GM19025 (cell line): ENCODE results near the gene NCOA4.
"Not testable (repeated sequence)": the region's sequence is repeated elsewhere in the genome, so short reads cannot be mapped to it uniquely, and the experiment has no call there.

ENCODE experiments used
- ATAC-seq: cut with Tn5 transposase; IDR thresholded peaks from one replicate; pipeline ENCODE4 v1.9.1; 2021; ENCODE audit warnings: mild to moderate bottlenecking, low read depth, moderate library complexity; ENCODE audit not compliant: unreplicated experiment

The NCOA4 gene

DNA sequence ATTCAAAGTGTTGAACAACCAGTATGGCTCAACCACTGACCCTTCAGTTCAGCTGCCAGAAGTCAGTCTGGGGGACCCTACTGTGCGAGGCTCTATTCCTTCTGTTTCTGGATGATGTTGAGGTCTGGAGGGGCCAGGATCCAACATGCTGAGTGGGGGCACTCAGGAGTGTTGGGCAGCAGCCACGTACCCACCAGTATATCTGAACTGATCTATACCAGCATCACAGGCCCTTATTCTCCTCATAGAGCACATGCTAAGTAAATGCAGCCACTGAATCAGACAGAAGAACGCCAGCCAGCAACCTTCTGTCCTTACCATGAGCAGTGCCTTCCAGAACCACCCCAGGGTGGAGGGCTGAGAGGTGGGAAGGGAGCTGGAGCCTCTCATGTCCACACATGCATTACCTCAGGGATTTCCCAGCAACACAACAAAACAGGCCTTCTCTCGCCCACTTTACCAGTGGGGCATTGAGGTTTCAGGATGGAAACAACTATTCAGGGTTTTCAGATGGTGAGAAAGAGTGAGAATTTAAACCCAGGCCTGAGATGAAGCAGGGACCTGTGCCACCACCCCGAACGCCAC is 22.5 kb upstream of the NCOA4 start:
- no peak for ATAC-seq

GRCh38 chr10:46052057-46052790 is 21.8 kb upstream of the NCOA4 start:
- no peak for ATAC-seq

DNA sequence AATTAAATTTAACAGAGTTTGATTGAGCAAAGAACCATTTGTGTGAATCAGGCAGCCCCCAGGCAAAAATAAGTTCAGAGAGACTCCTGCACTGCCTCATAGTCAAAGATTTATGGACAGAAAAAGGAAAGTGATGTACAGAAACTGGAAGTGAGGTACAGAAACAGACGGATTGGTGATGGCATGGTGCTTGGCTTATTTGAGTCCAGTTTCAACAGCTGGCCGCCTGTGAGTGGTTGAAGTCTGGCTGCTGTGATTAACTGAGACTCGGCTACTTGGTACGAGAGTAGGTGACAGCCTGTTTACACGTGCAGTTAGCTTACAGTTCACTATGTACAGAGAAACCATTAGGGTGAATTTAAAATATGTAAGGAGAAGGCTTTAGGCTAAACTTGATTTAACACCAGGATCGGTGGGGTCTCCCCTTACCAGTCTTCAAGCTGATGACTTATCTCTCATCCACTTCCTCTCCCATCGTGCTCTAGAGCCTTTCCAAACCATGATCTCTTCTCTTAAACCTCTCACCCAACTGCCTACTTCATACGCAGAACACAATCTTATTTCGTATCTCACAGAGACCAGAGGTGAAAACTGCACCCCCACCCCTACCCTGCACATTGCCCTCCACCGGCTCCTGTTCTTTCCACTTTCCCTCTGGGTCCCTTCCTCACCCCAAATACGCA is 20.7 kb upstream of the NCOA4 start:
- no peak for ATAC-seq

- not testable (repeated sequence) for ATAC-seq
Measured at GRCh38 chr10:46049497-46049831, 19.0 kb upstream of the NCOA4 start.

DNA sequence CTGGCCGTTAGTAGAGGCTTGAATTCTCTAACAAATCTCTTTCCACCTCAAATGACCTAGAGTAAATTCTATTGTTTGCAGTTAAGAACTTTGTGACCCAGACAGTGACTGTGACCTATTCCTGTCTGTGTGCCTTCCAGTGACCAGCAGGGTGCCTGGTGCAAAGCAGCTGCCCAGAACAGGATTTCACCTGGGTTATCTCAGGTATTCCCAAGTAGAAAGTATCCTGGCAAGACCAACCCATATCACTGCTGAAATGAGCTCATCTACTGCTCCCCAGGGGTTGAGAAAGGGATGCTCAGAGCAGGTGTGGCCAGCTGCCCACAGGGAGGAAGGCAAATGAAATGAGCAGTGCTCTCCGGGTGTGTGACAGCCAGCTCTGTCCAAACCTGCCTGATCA is 17.7 kb upstream of the NCOA4 start:
- no peak for ATAC-seq

GRCh38 chr10:46046261-46046660 is 15.8 kb upstream of the NCOA4 start, which contains the start of gene MSMB:
TSS of gene MSMB (minus strand) at chr10:46046269. CDS start at chr10:46046237, 32 bp downstream.
- no peak for ATAC-seq

- no peak for ATAC-seq
Measured at GRCh38 chr10:46042527-46042926, 12.1 kb upstream of the NCOA4 start.

DNA sequence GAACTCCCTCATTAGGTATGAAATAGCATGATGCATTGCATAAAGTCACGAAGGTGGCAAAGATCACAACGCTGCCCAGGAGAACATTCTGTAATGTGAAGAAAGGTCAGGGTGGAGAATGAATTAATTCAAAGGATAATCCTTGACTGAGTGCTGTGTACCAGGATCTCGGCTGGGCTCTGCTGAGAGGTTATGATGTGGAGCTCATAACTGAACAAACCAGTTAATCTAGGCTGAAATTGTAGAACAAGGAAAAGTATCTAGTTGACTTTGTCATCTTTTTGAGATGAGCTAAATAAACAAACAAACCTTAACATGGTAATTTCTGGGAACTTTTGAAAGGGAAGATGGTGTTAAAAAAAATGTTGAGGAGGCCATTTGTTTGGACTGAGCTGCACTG is 9.6 kb upstream of the NCOA4 start:
- ATAC-seq: no peak

DNA sequence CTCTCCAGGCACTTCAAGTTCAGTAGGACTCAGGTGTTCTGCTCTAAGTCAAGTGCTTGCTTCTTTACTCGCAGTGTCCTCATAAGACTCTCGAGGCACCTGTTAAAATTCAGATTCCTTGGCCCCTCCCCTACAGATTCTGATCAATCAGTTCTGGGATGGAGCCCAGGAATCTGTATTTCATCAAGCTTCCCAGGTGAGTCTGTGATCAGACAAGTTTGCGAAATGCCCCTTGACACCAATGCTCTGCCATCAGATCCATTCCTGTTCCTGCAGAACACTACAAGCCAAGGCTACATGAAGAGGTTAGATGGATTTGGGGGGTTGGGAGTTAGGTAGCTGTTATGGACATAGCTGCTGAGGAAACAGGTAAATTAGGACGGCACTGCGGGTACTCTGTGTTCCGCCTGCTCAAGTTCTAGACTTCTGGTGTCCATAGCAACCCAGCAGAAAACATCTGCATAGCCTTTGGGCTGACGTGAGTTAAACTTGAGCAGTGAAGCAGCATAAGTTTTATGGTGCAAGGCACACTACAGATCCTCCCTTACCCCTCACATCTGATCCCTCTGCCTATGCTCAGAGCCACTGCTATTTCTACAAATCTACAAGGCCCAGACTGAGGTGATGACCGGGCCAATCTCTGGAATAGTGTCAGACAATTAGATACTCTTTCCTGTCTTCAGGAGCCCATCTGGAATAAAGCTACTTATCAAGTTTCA is 6.8 kb upstream of the NCOA4 start:
- no peak for ATAC-seq

GRCh38 chr10:46035923-46036849 is 5.8 kb upstream of the NCOA4 start:
- ATAC-seq: no peak

DNA sequence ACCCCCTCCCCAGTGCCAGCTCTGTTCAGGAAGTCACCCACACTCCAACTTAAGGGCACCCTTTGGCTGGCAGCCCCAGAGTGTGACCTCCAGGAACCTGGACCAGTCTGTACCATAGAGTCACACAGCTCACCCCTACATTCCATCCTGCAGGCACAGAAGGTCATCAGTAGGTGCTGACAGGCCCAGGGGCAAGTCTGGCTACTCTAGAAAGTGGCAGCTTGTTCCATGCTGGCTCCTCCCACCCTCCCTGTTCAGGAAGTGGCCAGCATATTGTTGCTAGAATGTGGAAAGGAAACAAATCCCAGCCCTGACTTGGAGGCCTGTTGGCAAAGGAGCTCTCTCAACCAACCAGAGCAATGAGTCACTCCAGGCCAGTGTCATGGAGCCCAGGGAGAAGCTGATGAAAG is 3.2 kb upstream of the NCOA4 start:
- no peak for ATAC-seq

DNA sequence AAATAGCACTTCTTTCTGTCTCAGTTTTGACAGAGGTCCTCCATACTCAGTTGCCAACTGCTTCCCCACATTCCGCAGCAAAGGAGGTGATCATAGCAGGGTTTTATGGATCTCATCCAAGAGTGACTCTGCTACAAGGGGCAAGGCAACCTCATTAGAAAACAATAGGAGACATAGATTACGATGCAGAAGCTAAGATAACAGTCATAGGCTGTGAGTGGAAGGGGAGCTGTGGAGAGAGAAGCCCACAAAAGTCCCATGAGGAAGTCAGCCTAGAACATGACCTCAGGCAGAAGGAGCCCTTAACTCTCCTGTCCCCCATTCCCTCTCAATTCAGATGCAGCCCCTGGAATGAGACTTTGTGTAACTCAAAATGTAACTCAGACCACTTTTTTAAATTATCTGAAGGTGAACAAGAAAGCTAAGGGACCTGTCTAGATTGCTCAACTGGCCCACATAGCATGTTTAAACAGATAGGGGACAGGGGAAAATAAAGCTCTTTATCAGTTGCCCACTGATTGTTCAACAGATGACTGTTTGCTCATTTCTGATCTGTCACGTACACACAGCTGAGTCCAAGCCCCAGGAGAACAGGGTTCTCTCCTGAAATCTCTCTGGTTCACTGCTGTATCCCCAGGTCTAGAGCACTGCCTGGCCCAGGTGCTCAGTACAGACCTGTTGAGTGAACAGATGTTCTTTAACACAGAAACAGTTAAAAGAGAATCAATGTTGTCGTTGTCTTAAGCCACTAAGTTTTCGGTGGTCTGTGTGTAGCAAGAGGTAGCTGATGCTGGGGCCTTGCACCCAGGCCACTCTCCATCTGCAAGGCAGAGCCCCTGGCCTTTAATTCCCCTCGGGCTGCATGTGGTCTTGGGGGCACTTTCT is 1.5 kb upstream of the NCOA4 start:
- ATAC-seq: no peak

DNA sequence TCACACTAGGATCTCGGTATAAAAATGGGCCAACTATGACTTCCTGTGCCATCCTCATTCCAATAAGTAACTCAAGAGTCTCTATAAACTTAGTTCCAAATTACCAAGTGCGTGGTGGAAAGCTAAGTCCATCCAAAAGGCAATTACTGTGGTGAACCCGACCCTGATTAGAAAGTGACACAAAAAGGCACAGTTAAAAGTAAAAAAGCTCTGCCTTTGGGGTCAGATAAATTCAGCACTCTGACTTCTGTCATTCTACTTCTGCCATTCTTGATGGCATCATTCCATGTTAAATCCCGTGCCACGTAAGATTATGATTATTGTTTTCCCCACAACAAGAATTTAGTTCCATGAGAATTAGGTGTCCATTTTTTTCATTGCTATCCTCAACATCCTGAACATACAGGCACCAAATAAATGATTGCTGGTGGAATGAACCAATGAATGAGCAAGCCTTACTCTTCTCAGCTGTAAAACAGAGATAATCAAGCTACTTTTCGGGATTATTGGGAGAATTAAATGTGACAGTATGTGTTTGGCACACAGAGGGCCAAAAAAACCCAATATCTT is 877 bp downstream of the NCOA4 start:
- no peak for ATAC-seq

- ATAC-seq: peak; percentile 35
Measured at GRCh38 chr10:46028584-46029460, 1.6 kb downstream of the NCOA4 start.

- no peak for ATAC-seq
Measured at GRCh38 chr10:46026106-46026505, 4.3 kb downstream of the NCOA4 start.

- ATAC-seq: no peak
Measured at GRCh38 chr10:46025406-46025805, 5.0 kb downstream of the NCOA4 start.

DNA sequence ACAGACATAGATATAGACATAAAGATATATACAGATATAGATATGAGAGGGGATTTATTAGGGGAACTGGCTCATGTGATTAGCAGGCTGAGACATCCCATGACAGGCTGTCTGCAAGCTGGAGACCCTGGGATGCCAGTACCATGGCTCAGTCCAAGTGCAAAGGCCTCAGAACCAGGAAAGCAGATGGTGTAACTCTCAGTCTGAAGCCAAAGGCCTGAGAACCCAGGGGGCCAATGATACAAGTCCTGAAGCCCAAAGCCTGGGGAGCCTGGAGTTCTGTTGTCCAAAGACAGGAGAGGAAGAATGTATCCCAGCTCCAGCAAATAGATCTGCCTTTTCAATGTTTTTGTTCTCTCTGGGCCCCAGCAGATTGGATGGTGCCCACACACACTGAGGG is 5.5 kb downstream of the NCOA4 start:
- no peak for ATAC-seq
